Esophagus squamous epithelium (tissue), 4 donors: ENCODE data around the gene FAM200A.

Source experiments
- CTCF ChIP-seq, 6 experiments: fragments of 450-650 bp in 4 of 6; fragments of 200-600 bp in 2 of 6; sonication (generic) in 2 of 6; IDR thresholded peaks; one replicate each; pipeline ENCODE4 v1.5.1; 2016 to 2019; ENCODE audit warnings: antibody characterized with exemption in 6 of 6, mild to moderate bottlenecking in 4 of 6, moderate library complexity in 4 of 6
- POLR2A ChIP-seq, 4 donors: fragments of 450-650 bp; IDR thresholded peaks; one replicate each; pipeline ENCODE4 v1.6.1; 2017; ENCODE audit warnings: antibody characterized with exemption in 4 of 4, mild to moderate bottlenecking in 4 of 4, moderate library complexity in 3 of 4

GRCh38 chr7:99597762-99598501, 46.0 kb upstream of the FAM200A start, which contains the start of gene TMEM225B:
- TF ChIP-seq CTCF (IDR thresholded peaks at IDR 0.05), result no peak
- TF ChIP-seq POLR2A (IDR thresholded peaks at IDR 0.05), result no peak
